HEK293 (cell line): Measurements from ENCODE around the gene KCNMA1.

Experiments used
- CTCF ChIA-PET: fragments of 350-600 bp; formaldehyde crosslinking; extraction: SDS; loops from one replicate; lab custom pipeline; 2021; ENCODE audit warnings: antibody characterized with exemption; lab: Yijun Ruan, JAX
- POLR2A ChIA-PET: fragments of 300-600 bp; formaldehyde crosslinking; extraction: SDS; loops from one replicate; lab custom pipeline; 2020; ENCODE audit warnings: antibody characterized with exemption, inconsistent platforms; lab: Yijun Ruan, JAX
- H3K27ac ChIP-seq: fragments of 200-500 bp; sonication (Bioruptor generic); 2 replicates; pipeline ENCODE4 v1.5.1; 2014; ENCODE audit warnings: low read depth, low read length, control low read depth, inconsistent platforms; ENCODE audit errors: extremely low read depth
- H3K36me3 ChIP-seq, 2 experiments: fragments of 200-500 bp in 1 of 2; sonication (Bioruptor generic) in 1 of 2; 1 replicate in 1 of 2; 2 replicates in 1 of 2; pipeline ENCODE4 v1.5.1; 2014 to 2017; ENCODE audit warnings: inconsistent platforms in 2 of 2, low read length in 2 of 2; ENCODE audit not compliant: control insufficient read depth in 2 of 2, insufficient read depth in 1 of 2
- H3K4me1 ChIP-seq: fragments of 200-500 bp; sonication (Bioruptor generic); 2 replicates; pipeline ENCODE4 v1.5.1; 2014; ENCODE audit warnings: mild to moderate bottlenecking, low read length, inconsistent platforms; ENCODE audit not compliant: control insufficient read depth, insufficient read depth
- H3K4me3 ChIP-seq: 2 replicates; pipeline ENCODE4 v1.5.1; 2011; ENCODE audit warnings: low read depth, mild to moderate bottlenecking, control low read depth, low read length, moderate library complexity
- H3K9me3 ChIP-seq: fragments of 200-500 bp; sonication (Bioruptor generic); 2 replicates; pipeline ENCODE4 v1.5.1; 2014; ENCODE audit warnings: low read depth, low read length, inconsistent platforms; ENCODE audit not compliant: control insufficient read depth, insufficient read depth
- BCL6B ChIP-seq: fragments of 450-650 bp; formaldehyde crosslinking; IDR thresholded peaks from 2 replicates; pipeline ENCODE4 v1.5.1; 2017; ENCODE audit warnings: missing biosample characterization, missing genetic modification characterization
- MEIS1 ChIP-seq: sonication (generic); formaldehyde crosslinking; IDR thresholded peaks from 2 replicates; pipeline ENCODE4 v1.8.1; 2022; ENCODE audit warnings: missing genetic modification reagents, mild to moderate bottlenecking, borderline replicate concordance
- TSHZ1 ChIP-seq: fragments of 450-650 bp; formaldehyde crosslinking; IDR thresholded peaks from 2 replicates; pipeline ENCODE4 v1.5.1; 2016; ENCODE audit warnings: missing biosample characterization, missing genetic modification characterization, borderline replicate concordance
- YY2 ChIP-seq: fragments of 450-650 bp; formaldehyde crosslinking; IDR thresholded peaks from 2 replicates; pipeline ENCODE4 v1.5.1; 2016; ENCODE audit warnings: missing biosample characterization, missing genetic modification characterization
- ZBTB48 ChIP-seq: fragments of 450-650 bp; formaldehyde crosslinking; IDR thresholded peaks from 2 replicates; pipeline ENCODE4 v1.5.1; 2016; ENCODE audit warnings: missing biosample characterization, missing genetic modification characterization
- ZFP3 ChIP-seq: fragments of 450-650 bp; formaldehyde crosslinking; IDR thresholded peaks from 2 replicates; pipeline ENCODE4 v1.5.1; 2016; ENCODE audit warnings: low read depth, missing biosample characterization, missing genetic modification characterization
- ZNF335 ChIP-seq: fragments of 450-650 bp; formaldehyde crosslinking; conservative IDR thresholded peaks from 2 replicates; pipeline ENCODE4 v1.5.1; 2016; ENCODE audit warnings: missing biosample characterization, missing genetic modification characterization
- ZNF341 ChIP-seq: fragments of 450-650 bp; formaldehyde crosslinking; IDR thresholded peaks from 2 replicates; pipeline ENCODE4; 2016; ENCODE audit warnings: low read depth, missing biosample characterization, missing genetic modification characterization
- ZNF362 ChIP-seq: fragments of 450-650 bp; formaldehyde crosslinking; IDR thresholded peaks from 2 replicates; pipeline ENCODE4 v1.5.1; 2016; ENCODE audit warnings: missing biosample characterization, missing genetic modification characterization
- ZNF366 ChIP-seq: fragments of 450-650 bp; formaldehyde crosslinking; conservative IDR thresholded peaks from 2 replicates; pipeline ENCODE4 v1.5.1; 2016; ENCODE audit warnings: missing biosample characterization, missing genetic modification characterization
- ZNF416 ChIP-seq: fragments of 450-650 bp; formaldehyde crosslinking; IDR thresholded peaks from 2 replicates; pipeline ENCODE4 v1.5.1; 2016; ENCODE audit warnings: missing biosample characterization, missing genetic modification characterization
- ZNF423 ChIP-seq: fragments of 450-650 bp; formaldehyde crosslinking; IDR thresholded peaks from 2 replicates; pipeline ENCODE4 v1.5.1; 2016; ENCODE audit warnings: missing biosample characterization, missing genetic modification characterization
- ZNF488 ChIP-seq: fragments of 450-650 bp; formaldehyde crosslinking; IDR thresholded peaks from 2 replicates; pipeline ENCODE4 v1.5.1; 2016; ENCODE audit warnings: missing biosample characterization, missing genetic modification characterization
- ZNF521 ChIP-seq: fragments of 450-650 bp; formaldehyde crosslinking; IDR thresholded peaks from 2 replicates; pipeline ENCODE4 v1.5.1; 2017; ENCODE audit warnings: missing biosample characterization, mild to moderate bottlenecking, missing genetic modification characterization
- ZNF548 ChIP-seq: fragments of 450-650 bp; formaldehyde crosslinking; IDR thresholded peaks from 2 replicates; pipeline ENCODE4 v1.5.1; 2016; ENCODE audit warnings: missing biosample characterization, missing genetic modification characterization
- ZNF658 ChIP-seq: fragments of 450-650 bp; formaldehyde crosslinking; IDR thresholded peaks from 2 replicates; pipeline ENCODE4; 2016; ENCODE audit warnings: missing biosample characterization, missing genetic modification characterization
- TF ChIP-seq, protein P1 (sequence below): fragments of 450-650 bp; formaldehyde crosslinking; IDR thresholded peaks from 2 replicates; pipeline ENCODE4 v1.5.1; 2016; ENCODE audit warnings: missing biosample characterization, missing genetic modification characterization

The KCNMA1 gene

GRCh38 chr10:77359950-77360520 lies 277.6 kb downstream of the KCNMA1 start (continued):
- no peak for TF ChIP-seq ZNF335 (tag by site-specific recombination)
- TF ChIP-seq, all 188 proteins: peak for 0

DNA sequence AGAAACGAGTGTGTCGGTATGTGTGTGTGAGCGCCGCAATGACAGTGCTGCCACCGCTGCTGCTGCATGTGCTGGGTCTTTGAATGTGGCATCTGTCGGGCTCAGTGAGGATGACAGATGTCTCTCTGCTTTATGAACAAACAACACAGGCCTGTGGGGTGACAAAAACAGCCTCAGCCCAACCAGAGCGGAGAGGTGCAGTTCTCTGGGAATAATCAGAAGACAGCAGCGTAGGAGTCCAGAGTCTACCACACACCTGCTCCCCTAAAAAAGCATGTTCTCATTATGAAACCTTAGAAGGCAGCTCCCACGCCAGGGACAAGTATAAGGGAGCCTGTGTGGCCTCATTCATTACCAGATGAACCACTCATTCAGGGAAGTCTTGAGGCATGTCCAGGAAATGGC lies 278.3 kb downstream of the KCNMA1 start:
- H3K9me3 ChIP-seq: no peaks in the 10 kb centered on the region
- no peak overlapping the region for H3K27ac ChIP-seq
- TF ChIP-seq ZNF658 (tag by site-specific recombination): no peak
- no peak for TF ChIP-seq YY2 (tag by site-specific recombination)
- no peak for TF ChIP-seq ZNF341 (tag by site-specific recombination)
- no peak for TF ChIP-seq ZNF423
- no peak for TF ChIP-seq ZNF488 (tag by site-specific recombination)
- no peak for TF ChIP-seq ZNF548 (tag by site-specific recombination)
- no peak for TF ChIP-seq ZNF416
- no peak for TF ChIP-seq TSHZ1 (tag by site-specific recombination)
- TF ChIP-seq ZNF362 (tag by site-specific recombination): no peak
- TF ChIP-seq BCL6B (tag by site-specific recombination): no peak
- TF ChIP-seq, protein P1, sequence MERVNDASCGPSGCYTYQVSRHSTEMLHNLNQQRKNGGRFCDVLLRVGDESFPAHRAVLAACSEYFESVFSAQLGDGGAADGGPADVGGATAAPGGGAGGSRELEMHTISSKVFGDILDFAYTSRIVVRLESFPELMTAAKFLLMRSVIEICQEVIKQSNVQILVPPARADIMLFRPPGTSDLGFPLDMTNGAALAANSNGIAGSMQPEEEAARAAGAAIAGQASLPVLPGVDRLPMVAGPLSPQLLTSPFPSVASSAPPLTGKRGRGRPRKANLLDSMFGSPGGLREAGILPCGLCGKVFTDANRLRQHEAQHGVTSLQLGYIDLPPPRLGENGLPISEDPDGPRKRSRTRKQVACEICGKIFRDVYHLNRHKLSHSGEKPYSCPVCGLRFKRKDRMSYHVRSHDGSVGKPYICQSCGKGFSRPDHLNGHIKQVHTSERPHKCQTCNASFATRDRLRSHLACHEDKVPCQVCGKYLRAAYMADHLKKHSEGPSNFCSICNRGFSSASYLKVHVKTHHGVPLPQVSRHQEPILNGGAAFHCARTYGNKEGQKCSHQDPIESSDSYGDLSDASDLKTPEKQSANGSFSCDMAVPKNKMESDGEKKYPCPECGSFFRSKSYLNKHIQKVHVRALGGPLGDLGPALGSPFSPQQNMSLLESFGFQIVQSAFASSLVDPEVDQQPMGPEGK (tag by site-specific recombination): no peak
- TF ChIP-seq ZBTB48 (tag by site-specific recombination): no peak
- TF ChIP-seq ZNF521 (tag by site-specific recombination): no peak
- no peak for TF ChIP-seq MEIS1 (CRISPR knock-in tag)
- no peak for TF ChIP-seq ZFP3 (tag by site-specific recombination)
- TF ChIP-seq ZNF366 (tag by site-specific recombination): no peak
- POLR2A ChIA-PET: no interaction called here
- CTCF ChIA-PET: interaction anchor here (1.0 kb wide), 1 partner anchor 8 kb away, joined by 3 read pairs; no protein-coding TSS in a partner anchor
- H3K36me3 ChIP-seq: no peaks in the 10 kb centered on the region
- H3K4me1 ChIP-seq: 0 out of 2 replicates have a peak, but pooled peaks cover 5% of the 10 kb centered on the region
- no peak overlapping the region for H3K4me3 ChIP-seq
